HFFc6 (cell line): ENCODE results near the gene CELF1. TPM values are rescaled to one million over a fixed set of nuclear protein-coding genes. Genes with fewer than 3 reads are reported as not detected.
A peak's percentile ranks its signal among the peaks of the same experiment; 100 is the strongest.

Experiments used
- DNase-seq: peaks from one replicate; pipeline ENCODE4 v3.0.0-alpha.2; 2018
- H3K27ac Mint-ChIP-seq: 2 replicates; pipeline ENCODE4 v1.8.0; 2020; ENCODE audit warnings: mild to moderate bottlenecking, mixed read lengths
- H3K27me3 Mint-ChIP-seq: 2 replicates; pipeline ENCODE4 v1.8.0; 2021; ENCODE audit warnings: mild to moderate bottlenecking, moderate library complexity, mixed read lengths; ENCODE audit not compliant: insufficient read depth
- H3K36me3 Mint-ChIP-seq: 2 replicates; pipeline ENCODE4 v1.8.0; 2021; ENCODE audit warnings: low read depth, mixed read lengths
- H3K4me1 Mint-ChIP-seq: 2 replicates; pipeline ENCODE4 v1.8.0; 2020; ENCODE audit warnings: low read depth, mixed read lengths
- H3K4me3 Mint-ChIP-seq: 2 replicates; pipeline ENCODE4 v1.8.0; 2020; ENCODE audit warnings: mild to moderate bottlenecking, moderate library complexity, mixed read lengths
- H3K9me3 Mint-ChIP-seq: 2 replicates; pipeline ENCODE4 v1.8.0; 2020; ENCODE audit warnings: mild to moderate bottlenecking, mixed read lengths
- CTCF ChIP-seq: fragments of 200-600 bp; sonication (generic); IDR thresholded peaks from 2 replicates; pipeline ENCODE4 v1.5.0; 2021; ENCODE audit warnings: antibody characterized with exemption, mild to moderate bottlenecking
- long read RNA-seq: library from polyadenylated mRNA; unstranded; transcript quantifications from one replicate; pipeline ENCODE4 v2.0.0, GENCODE V29; 2019
- total RNA-seq, 6 experiments: library from RNA; stranded (reverse); fragmentation: NEBNext Ultra II Directional; extraction: Animal tissue kit (Norgen Biotek cat#: 25700); gene quantifications; 2 replicates in 1 of 6; 3 replicates in 5 of 6; pipeline ENCODE4 v1.2.3, GENCODE V29; 2021

CELF1 gene
- 100 to 1,000 TPM; 103 to 131 (median 120) TPM for total RNA-seq
- long read RNA-seq, partial matches to known transcripts: 8 of 42 reads
- long read RNA-seq, other reads (novel, unspliced or antisense): 34 of 42 reads

DNA sequence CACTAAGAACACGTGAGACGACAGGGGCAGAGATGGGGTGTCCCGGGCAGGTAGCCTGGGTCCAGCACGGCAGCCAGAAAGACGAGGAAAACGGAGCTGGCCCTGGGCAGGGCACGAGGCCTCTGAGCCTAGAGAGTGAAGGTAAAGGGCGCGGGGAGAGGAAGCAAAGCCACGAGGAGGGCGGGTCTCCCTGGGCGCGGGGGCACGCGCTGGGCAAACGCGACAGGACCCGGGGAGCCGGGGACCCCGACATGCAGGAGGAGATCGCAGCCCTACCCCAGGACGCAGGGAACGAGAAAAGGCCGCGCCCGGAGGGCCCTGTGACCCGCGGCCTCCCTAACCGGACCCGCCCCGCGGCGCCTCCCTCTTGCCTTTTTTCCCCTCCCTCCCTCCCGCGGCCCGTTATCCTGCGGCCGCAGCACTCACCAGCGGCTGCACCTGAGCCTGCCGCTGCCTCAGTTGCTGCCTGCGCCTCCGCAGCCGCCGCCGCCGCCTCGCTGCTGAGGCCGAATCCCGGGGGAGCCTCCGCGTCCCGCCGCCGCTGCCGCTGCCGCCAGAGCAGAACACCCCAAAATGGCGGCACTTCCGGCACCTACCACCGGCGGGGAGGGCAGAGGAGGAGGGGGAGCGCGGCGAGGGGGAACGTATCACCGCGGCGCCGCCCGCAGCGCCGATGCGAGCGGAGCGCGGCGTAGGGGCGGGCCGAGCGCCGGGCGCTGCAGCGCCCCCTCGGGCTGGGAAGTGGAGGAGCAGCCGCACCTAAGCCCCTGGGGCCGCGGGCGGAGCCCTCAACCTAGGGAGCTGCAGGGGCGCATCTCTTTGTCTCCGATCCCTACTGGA is at the start of gene CELF1:
TSS of gene CELF1 (minus strand) at position 567 of the 840 bp plus-strand sequence. CDS start 53,609 bp downstream, outside the sequence.
- peak; percentile 79 for DNase-seq
- H3K9me3 Mint-ChIP-seq: no peaks in the 10 kb centered on the region
- TF ChIP-seq CTCF: peak; percentile 96
- peaks cover 44% of the 10 kb centered on the region for H3K4me1 Mint-ChIP-seq
- H3K4me3 Mint-ChIP-seq: peak within 1 kb of the TSS; percentile 99
- peak within 1 kb of the TSS; percentile 97 for H3K27ac Mint-ChIP-seq
- peaks cover 24% of the 10 kb centered on the region for H3K36me3 Mint-ChIP-seq
- no peaks in the 10 kb centered on the region for H3K27me3 Mint-ChIP-seq

GRCh38 chr11:47599902-47600301 is 47.0 kb upstream of the CELF1 start:
- DNase-seq: no peak
- H3K4me1 Mint-ChIP-seq: peaks cover 13% of the 10 kb centered on the region

GRCh38 chr11:47595967-47596366 is 43.0 kb upstream of the CELF1 start:
- Mint-ChIP-seq H3K36me3 (no peaks in the 10 kb centered on the region), H3K4me3 (no peak overlapping the region), H3K4me1 (0 out of 2 replicates have a peak, but pooled peaks cover 5% of the 10 kb centered on the region), H3K9me3 (no peaks in the 10 kb centered on the region), H3K27me3 (peaks cover 35% of the 10 kb centered on the region), H3K27ac (no peak overlapping the region)
- TF ChIP-seq CTCF: no peak
- no peak for DNase-seq

More at GRCh38 chr11:47599902-47600301, 47.0 kb upstream of the CELF1 start:
- Mint-ChIP-seq H3K4me3 (no peak overlapping the region), H3K36me3 (no peaks in the 10 kb centered on the region), H3K27me3 (peaks cover 9% of the 10 kb centered on the region; the same call in 1 of the 2 replicates), H3K27ac (no peak overlapping the region), H3K9me3 (no peaks in the 10 kb centered on the region)
- TF ChIP-seq CTCF: no peak

DNA sequence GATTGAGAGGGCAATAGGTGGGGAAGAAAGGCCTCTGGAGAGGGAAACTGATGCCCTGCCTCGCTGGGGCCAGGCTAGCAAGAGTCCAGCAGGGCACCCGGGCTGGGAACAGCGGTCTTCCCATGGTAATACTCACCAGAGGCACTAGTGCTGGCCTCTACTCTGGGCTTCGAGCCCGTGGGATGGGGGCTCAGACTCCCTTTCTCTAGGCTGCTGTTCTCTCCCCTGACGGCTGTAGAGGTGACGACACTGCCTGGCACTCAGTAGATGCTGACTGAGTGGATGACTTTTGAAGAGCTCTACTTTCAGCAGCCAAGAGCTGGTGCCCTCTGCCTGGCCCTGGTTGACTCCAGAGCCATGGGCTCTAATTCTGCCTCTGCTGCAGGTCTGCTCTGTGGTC is 42.1 kb upstream of the CELF1 start:
- no peak for TF ChIP-seq CTCF
- peaks cover 34% of the 10 kb centered on the region for H3K27me3 Mint-ChIP-seq
- H3K4me1 Mint-ChIP-seq: 0 out of 2 replicates have a peak, but pooled peaks cover 5% of the 10 kb centered on the region
- no peak overlapping the region for H3K27ac Mint-ChIP-seq
- H3K4me3 Mint-ChIP-seq: no peak overlapping the region
- DNase-seq: no peak
- no peaks in the 10 kb centered on the region for H3K36me3 Mint-ChIP-seq
- H3K9me3 Mint-ChIP-seq: no peaks in the 10 kb centered on the region

GRCh38 chr11:47593934-47594855 is 41.3 kb upstream of the CELF1 start, which contains the start of gene C1QTNF4:
Gene C1QTNF4 (minus strand): TSS chr11:47594411. CDS start chr11:47590810, 3,601 bp downstream.
- Mint-ChIP-seq H3K4me3 (no peak within 1 kb of the TSS), H3K27ac (no peak within 1 kb of the TSS), H3K4me1 (0 out of 2 replicates have a peak, but pooled peaks cover 1% of the 10 kb centered on the region), H3K36me3 (no peaks in the 10 kb centered on the region), H3K27me3 (peaks cover 29% of the 10 kb centered on the region), H3K9me3 (no peaks in the 10 kb centered on the region)
- no peak for DNase-seq
- no peak for TF ChIP-seq CTCF
